ENCODE measurements around the gene CA5B.
"Not testable (repeated sequence)": the region's sequence is repeated elsewhere in the genome, so short reads cannot be mapped to it uniquely, and the experiment has no call there.

CA5B gene, protein sequence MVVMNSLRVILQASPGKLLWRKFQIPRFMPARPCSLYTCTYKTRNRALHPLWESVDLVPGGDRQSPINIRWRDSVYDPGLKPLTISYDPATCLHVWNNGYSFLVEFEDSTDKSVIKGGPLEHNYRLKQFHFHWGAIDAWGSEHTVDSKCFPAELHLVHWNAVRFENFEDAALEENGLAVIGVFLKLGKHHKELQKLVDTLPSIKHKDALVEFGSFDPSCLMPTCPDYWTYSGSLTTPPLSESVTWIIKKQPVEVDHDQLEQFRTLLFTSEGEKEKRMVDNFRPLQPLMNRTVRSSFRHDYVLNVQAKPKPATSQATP

DNA sequence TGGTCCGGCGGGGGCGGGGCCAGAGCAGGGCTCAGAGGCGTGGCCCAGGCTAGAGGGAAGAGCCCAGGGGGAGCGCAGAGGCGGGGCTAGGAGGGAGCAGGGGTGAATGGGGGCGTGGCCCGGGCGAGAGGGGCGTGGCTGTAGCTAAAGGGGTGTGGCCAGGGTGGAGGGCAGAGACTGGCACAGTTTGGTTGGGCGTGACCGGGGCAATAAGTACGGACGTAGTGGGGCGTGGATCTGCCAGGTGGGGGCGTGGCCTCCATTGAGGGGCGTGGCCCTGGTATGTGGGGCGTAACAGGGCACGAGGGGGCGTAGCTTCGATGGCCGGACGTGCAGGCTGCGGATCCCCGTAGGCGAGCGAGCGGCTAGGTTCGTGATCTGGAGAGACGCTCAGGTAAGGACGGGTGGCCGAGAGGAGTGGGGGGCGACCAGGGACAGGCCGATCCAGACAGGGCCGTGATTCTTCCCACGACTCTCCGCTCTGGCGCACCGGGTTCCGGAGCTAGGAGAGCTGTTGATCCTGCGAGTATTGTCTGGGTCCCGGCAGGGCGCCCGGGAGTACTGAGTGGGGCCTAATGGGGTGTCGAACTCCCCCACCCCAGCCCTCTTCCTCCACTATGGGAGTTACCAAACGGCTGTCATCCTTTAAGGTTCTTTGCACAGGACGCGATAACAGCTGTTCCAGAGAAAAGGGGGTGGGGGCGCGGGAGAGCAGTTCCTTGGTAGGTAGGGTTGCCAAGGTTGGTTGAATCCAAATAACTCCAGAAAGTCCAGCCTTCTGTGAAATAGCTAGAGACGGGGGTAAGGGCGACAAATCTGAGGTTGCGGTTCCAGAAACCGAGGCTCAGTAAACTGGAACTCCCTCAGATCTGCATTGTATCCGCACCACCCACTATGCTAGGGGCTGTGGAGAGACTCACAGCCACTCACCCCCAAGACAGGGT lies at the start of gene CA5B:
CA5B (plus strand) TSS at position 312 of the 944 bp plus-strand sequence. CDS start 11,754 bp downstream, outside the sequence.
- peak within 1 kb of the TSS; percentile 35; the same call in 1 of the 2 replicates for H3K27ac ChIP-seq

DNA sequence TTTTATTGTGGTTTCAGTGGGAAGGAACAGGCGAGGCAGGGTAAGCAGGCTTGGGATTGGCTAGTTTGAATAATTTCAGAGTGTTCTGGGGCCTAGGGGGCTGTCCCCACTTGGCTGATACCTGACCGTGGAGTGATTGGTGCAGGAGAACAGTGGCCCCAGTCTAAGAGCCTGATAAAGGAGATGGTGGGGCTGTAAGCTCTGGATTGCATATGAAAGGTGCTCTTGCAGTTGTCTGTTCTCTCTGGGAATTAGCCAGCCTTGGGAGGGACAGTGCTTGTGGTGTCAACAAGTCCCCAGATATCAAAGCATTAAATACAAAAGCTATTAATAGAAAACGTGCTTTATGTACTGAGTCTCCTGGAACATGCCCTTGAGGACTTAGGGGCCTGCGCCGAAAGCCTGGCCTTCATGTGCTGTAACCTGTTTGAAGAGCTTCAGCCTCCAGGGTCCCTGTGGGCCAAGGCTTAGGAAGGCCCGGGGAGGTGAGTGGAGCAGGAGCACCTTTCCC lies 43.1 kb upstream of the CA5B start:
- TF ChIP-seq ZFX (IDR thresholded peaks at IDR 0.05), result no peak
- TF ChIP-seq, protein P1, sequence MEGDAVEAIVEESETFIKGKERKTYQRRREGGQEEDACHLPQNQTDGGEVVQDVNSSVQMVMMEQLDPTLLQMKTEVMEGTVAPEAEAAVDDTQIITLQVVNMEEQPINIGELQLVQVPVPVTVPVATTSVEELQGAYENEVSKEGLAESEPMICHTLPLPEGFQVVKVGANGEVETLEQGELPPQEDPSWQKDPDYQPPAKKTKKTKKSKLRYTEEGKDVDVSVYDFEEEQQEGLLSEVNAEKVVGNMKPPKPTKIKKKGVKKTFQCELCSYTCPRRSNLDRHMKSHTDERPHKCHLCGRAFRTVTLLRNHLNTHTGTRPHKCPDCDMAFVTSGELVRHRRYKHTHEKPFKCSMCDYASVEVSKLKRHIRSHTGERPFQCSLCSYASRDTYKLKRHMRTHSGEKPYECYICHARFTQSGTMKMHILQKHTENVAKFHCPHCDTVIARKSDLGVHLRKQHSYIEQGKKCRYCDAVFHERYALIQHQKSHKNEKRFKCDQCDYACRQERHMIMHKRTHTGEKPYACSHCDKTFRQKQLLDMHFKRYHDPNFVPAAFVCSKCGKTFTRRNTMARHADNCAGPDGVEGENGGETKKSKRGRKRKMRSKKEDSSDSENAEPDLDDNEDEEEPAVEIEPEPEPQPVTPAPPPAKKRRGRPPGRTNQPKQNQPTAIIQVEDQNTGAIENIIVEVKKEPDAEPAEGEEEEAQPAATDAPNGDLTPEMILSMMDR (conservative IDR thresholded peaks at IDR 0.05), result no peak

More for the DNA sequence above, at the start of gene CA5B:
- TF ChIP-seq, protein P1 (conservative IDR thresholded peaks at IDR 0.05), result no peak
- no peak for TF ChIP-seq ZFX (IDR thresholded peaks at IDR 0.05)

DNA sequence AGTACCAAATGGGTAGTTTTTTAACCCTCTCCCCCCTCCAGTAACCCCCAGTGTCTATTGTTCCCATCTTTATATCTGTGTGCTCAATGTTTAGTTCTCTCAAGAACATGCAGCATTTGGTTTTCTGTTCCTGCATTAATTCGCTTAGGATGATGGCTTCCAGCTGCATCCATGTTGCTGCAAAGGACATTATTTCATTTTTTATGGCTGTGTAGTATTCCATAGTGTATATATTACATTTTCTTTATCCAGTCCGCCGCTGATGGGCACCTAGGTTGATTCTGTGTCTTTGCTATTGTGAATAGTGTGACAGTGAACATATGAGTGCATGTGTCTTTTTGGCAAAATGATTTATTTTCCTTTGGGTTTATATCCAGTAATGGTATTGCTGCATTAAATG lies 41.6 kb upstream of the CA5B start:
- no peak for TF ChIP-seq ZFX (IDR thresholded peaks at IDR 0.05)
- TF ChIP-seq, protein P1 (conservative IDR thresholded peaks at IDR 0.05), result no peak
- H3K27ac ChIP-seq, result no peak overlapping the region

More for the DNA sequence above, 43.1 kb upstream of the CA5B start:
- no peak overlapping the region for H3K27ac ChIP-seq

DNA sequence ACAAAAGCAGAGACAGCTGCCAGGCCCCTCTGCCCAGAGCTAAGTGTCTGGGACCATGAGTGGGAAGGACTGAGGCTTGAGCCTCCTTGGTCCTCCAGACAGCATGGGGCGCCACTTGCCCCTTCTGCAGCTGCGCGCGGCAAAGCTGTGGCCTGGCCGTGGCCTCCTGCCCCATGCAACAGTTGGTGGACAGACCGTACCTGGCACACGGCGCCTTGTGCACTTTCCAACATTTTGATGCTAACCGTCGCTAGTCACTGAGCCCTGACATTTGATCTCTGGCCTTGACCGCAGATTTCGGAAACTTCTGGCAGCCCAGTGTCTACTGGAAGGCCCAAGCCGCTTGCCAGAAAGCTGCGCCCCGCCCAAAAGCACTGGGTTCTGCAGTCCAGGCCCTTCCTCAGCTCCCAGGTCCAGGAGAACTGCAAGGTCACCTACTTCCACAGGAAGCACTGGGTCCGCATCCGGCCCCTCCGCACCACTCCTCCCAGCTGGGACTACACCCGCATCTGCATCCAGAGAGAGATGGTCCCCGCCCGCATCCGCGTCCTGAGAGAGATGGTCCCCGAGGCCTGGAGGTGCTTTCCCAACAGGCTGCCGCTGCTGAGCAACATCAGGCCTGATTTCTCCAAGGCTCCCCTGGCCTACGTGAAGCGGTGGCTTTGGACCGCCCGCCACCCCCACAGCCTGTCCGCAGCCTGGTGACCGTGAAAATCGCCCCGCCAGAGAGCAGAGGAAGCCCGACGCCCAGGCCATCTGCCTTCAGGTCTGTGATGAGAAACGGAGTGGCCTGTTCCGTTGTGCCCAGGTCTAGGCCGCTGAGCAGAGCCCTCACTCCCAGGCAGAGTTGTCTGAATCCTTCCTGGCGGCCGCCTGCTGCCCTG lies 35.3 kb upstream of the CA5B start:
- TF ChIP-seq ZFX (IDR thresholded peaks at IDR 0.05), result no peak
- TF ChIP-seq, protein P1 (conservative IDR thresholded peaks at IDR 0.05), result no peak
- H3K27ac ChIP-seq, result no peak overlapping the region

DNA sequence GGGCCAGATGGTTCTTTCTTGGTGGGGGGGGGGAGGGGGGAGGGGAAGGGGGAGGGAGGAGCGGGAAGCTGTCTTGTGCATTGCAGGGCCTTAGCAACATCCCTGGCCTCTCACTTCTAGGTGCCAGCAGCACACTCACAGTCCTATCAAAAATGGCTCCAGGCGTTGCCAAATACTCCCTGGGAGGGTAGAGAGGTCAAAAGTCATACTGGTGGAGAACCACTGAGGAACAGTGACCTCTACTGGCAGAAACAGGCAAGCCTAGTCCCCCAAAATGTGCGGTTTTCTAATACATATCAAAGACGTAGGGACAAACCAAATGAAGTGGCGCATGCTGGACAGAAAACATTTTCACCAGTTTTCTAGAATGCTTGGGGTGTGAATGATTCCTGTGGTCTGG lies 34.3 kb upstream of the CA5B start:
- not testable (repeated sequence) for H3K27ac ChIP-seq

DNA sequence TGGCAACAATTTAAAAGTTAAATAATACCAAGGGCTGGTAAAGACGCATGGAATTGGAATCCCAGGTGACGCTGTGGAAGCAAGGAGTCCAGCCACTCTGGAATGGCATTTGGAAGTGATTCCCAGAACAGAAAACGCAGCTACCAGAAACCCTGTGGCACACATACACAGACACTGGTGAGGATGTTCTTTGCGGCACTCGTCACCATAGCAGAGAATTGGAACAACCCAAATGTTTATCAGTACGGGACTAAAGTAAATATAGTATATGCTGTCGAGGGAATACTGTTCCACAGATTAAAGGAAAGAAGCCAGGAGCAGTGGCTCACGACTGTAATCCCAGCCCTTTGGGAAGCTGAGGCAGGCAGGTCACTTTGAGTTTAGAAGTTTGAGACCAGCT lies 33.8 kb upstream of the CA5B start:
- H3K27ac ChIP-seq, result not testable (repeated sequence)

DNA sequence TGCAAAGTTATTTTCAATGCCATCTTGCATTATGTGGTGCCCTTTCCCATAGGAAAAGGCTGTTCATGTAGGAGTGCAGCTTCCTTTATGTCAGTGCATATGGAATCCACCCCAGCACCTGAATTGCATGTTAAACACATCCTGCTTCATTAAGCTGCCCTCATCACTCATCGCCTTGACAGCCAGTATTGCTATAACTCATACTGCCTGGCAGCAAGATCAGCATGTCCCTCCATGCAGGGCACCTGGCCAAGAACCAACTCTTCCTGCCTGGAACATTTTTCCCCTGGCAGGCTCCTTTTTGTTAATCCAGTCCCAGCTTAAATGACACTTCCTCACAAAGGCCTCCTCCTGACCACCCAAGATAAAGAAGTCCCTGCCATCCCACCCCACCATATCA lies 23.5 kb upstream of the CA5B start:
- TF ChIP-seq ZFX (IDR thresholded peaks at IDR 0.05), result no peak
- TF ChIP-seq, protein P1 (conservative IDR thresholded peaks at IDR 0.05), result no peak

More for the DNA sequence above, 23.5 kb upstream of the CA5B start:
- peak overlapping the region; percentile 16; the same call in 1 of the 2 replicates for H3K27ac ChIP-seq
